ENCODE measurements around the gene BORCS5. TPM values are rescaled to one million over a fixed set of nuclear protein-coding genes. Genes with fewer than 3 reads are reported as not detected.
"Not testable (repeated sequence)": the region's sequence is repeated elsewhere in the genome, so short reads cannot be mapped to it uniquely, and the experiment has no call there.

BORCS5 gene
- total RNA-seq, 2 experiments from 2014 or later = 10.4 to 22.9 TPM

- CTCF ChIA-PET (ENCODE audit: unreplicated experiment) = no interaction called here
- Histone ChIP-seq H2AFZ (ENCODE audit: low read length) (no peak overlapping the region), H3K4me3 (ENCODE audit: low read depth, low read length, poor library complexity, severe bottlenecking) (no peak overlapping the region), H3K27ac (ENCODE audit: low read depth, low read length, poor library complexity, severe bottlenecking) (no peak overlapping the region), H3K9me2 (ENCODE audit: insufficient read depth, low read length) (no peaks in the 10 kb centered on the region), H3K9me3 (ENCODE audit: low read length) (no peaks in the 10 kb centered on the region), H4K20me1 (ENCODE audit: insufficient read depth, low read length) (no peaks in the 10 kb centered on the region), H3K79me2 (ENCODE audit: insufficient read depth, low read depth, low read length) (no peaks in the 10 kb centered on the region), H3K4me1 (ENCODE audit: insufficient read depth, low read length, poor library complexity, severe bottlenecking) (no peaks in the 10 kb centered on the region), H3K4me2 (ENCODE audit: low read length) (no peak overlapping the region), H3K36me3 (ENCODE audit: insufficient read depth, low read length) (no peaks in the 10 kb centered on the region)
- intact Hi-C loops (cut with micrococcal nuclease; ENCODE audit: unreplicated experiment) = loop anchor here (10.0 kb wide), 2 partner anchors 596 to 1956 kb away; partner anchors contain the start of gene KLRK1
- no peak for DNase-seq (ENCODE audit: low spot score)
- TF ChIP-seq EZH2phosphoT487 (IDR thresholded peaks at IDR 0.05; ENCODE audit: borderline replicate concordance, low read depth, low read length) (no peak), CTCF (conservative IDR thresholded peaks at IDR 0.05; ENCODE audit: low read length) (no peak)
- POLR2A ChIA-PET = interaction anchor here (0.6 kb wide), 1 partner anchor 340 kb away, joined by 5 read pairs; no protein-coding TSS in a partner anchor
- BruUV-seq (replicated peaks) = no TSS peak
Observed at GRCh38 chr12:12350868-12351463, 5.9 kb upstream of the BORCS5 start.

GRCh38 chr12:12351468-12352185 lies 5.3 kb upstream of the BORCS5 start:
- intact Hi-C loops (cut with micrococcal nuclease; ENCODE audit: unreplicated experiment) = loop anchor here (10.0 kb wide), 2 partner anchors 597 to 1957 kb away; partner anchors contain the start of gene KLRK1
- CTCF ChIA-PET (ENCODE audit: unreplicated experiment); H3K36me3 ChIP-seq (ENCODE audit: insufficient read depth, low read length); H3K27ac ChIP-seq (ENCODE audit: low read depth, low read length, poor library complexity, severe bottlenecking); H3K4me1 ChIP-seq (ENCODE audit: insufficient read depth, low read length, poor library complexity, severe bottlenecking); H3K79me2 ChIP-seq (ENCODE audit: insufficient read depth, low read depth, low read length); H4K20me1 ChIP-seq (ENCODE audit: insufficient read depth, low read length); DNase-seq (ENCODE audit: low spot score); H3K9me3 ChIP-seq (ENCODE audit: low read length); H3K4me2 ChIP-seq (ENCODE audit: low read length); H2AFZ ChIP-seq (ENCODE audit: low read length); H3K4me3 ChIP-seq (ENCODE audit: low read depth, low read length, poor library complexity, severe bottlenecking); BruUV-seq (replicated peaks); H3K9me2 ChIP-seq (ENCODE audit: insufficient read depth, low read length): not testable (repeated sequence)
- POLR2A ChIA-PET = interaction anchor here (0.6 kb wide), 1 partner anchor 340 kb away, joined by 5 read pairs; no protein-coding TSS in a partner anchor

GRCh38 chr12:12353276-12353675 lies 3.6 kb upstream of the BORCS5 start:
- Histone ChIP-seq H2AFZ (ENCODE audit: low read length) (no peak overlapping the region), H3K79me2 (ENCODE audit: insufficient read depth, low read depth, low read length) (peaks cover 8% of the 10 kb centered on the region; the same call in 1 of the 2 replicates), H3K27ac (ENCODE audit: low read depth, low read length, poor library complexity, severe bottlenecking) (no peak overlapping the region), H3K4me1 (ENCODE audit: insufficient read depth, low read length, poor library complexity, severe bottlenecking) (peaks cover 10% of the 10 kb centered on the region), H4K20me1 (ENCODE audit: insufficient read depth, low read length) (no peaks in the 10 kb centered on the region), H3K36me3 (ENCODE audit: insufficient read depth, low read length) (no peaks in the 10 kb centered on the region), H3K9me2 (ENCODE audit: insufficient read depth, low read length) (no peaks in the 10 kb centered on the region), H3K4me3 (ENCODE audit: low read depth, low read length, poor library complexity, severe bottlenecking) (no peak overlapping the region), H3K4me2 (ENCODE audit: low read length) (no peak overlapping the region), H3K9me3 (ENCODE audit: low read length) (no peaks in the 10 kb centered on the region)
- CTCF ChIA-PET (ENCODE audit: unreplicated experiment) = no interaction called here
- no peak for DNase-seq (ENCODE audit: low spot score)
- POLR2A ChIA-PET = no interaction called here
- no TSS peak for BruUV-seq (replicated peaks)
- TF ChIP-seq CTCF (conservative IDR thresholded peaks at IDR 0.05; ENCODE audit: low read length) (no peak), EZH2phosphoT487 (IDR thresholded peaks at IDR 0.05; ENCODE audit: borderline replicate concordance, low read depth, low read length) (no peak)
- intact Hi-C loops (cut with micrococcal nuclease; ENCODE audit: unreplicated experiment) = loop anchor here (10.0 kb wide), 2 partner anchors 598 to 1958 kb away; partner anchors contain the start of gene KLRK1
